Transverse colon (tissue), 4 donors: ENCODE data around the gene ZNF296. TPM values are rescaled to one million over a fixed set of nuclear protein-coding genes. Genes with fewer than 3 reads are reported as not detected.
A peak's percentile ranks its signal among the peaks of the same experiment; 100 is the strongest.

Source experiments
- DNase-seq: peaks from one replicate; pipeline ENCODE4 v3.0.0-alpha.2; 2019
- H3K27ac ChIP-seq, 4 donors: fragments of 200-600 bp; sonication (generic); 2 replicates each; pipeline ENCODE4 v1.5.1; 2016 to 2018; ENCODE audit warnings: inconsistent platforms in 4 of 4
- H3K27me3 ChIP-seq: fragments of 200-600 bp; sonication (generic); 2 replicates; pipeline ENCODE4 v1.5.1; 2017; ENCODE audit warnings: inconsistent platforms
- H3K36me3 ChIP-seq, 4 donors: fragments of 200-600 bp; sonication (generic); 2 replicates each; pipeline ENCODE4 v1.5.1; 2017 to 2019; ENCODE audit warnings: inconsistent platforms in 4 of 4
- H3K4me1 ChIP-seq, 4 donors: fragments of 200-600 bp; sonication (generic); 2 replicates each; pipeline ENCODE4 v1.5.1; 2017 to 2020; ENCODE audit warnings: inconsistent platforms in 4 of 4
- H3K4me3 ChIP-seq, 4 donors: fragments of 200-600 bp; sonication (generic); 1 replicate in 1 of 4; 2 replicates in 3 of 4; pipeline versions ENCODE4 v1.5.1 to v1.6.1; 2017 to 2019; ENCODE audit warnings: inconsistent platforms in 4 of 4
- H3K9me3 ChIP-seq, 2 donors: fragments of 200-600 bp; sonication (generic); 2 replicates each; pipeline ENCODE4 v1.5.1; 2017 to 2019; ENCODE audit warnings: inconsistent platforms in 2 of 2
- CTCF ChIP-seq, 5 experiments: fragments of 200-600 bp in 3 of 5; fragments of 450-650 bp in 2 of 5; sonication (generic) in 3 of 5; IDR thresholded peaks; 1 replicate in 2 of 5; 2 replicates in 3 of 5; pipeline ENCODE4 v1.5.1; 2016 to 2017; ENCODE audit warnings: antibody characterized with exemption in 5 of 5, inconsistent platforms in 3 of 5, mild to moderate bottlenecking in 2 of 5, moderate library complexity in 1 of 5
- EP300 ChIP-seq: sonication (generic); formaldehyde crosslinking; IDR thresholded peaks from one replicate; pipeline ENCODE4 v1.6.1; 2017; ENCODE audit warnings: antibody characterized with exemption, low read depth
- POLR2A ChIP-seq: fragments of 450-650 bp; IDR thresholded peaks from one replicate; pipeline ENCODE4 v1.6.1; 2016; ENCODE audit warnings: antibody characterized with exemption, mild to moderate bottlenecking, moderate library complexity
- POLR2AphosphoS5 ChIP-seq, 3 donors: sonication (generic); formaldehyde crosslinking; IDR thresholded peaks; one replicate each; pipeline ENCODE4 v1.6.1; 2016; ENCODE audit warnings: antibody characterized with exemption in 3 of 3
- WGBS, 2 donors: methylation state at CpG; one replicate each; pipeline ENCODE4 v1.1.5; 2018; ENCODE audit warnings: low coverage in 1 of 2; 5-methylcytosine and 5-hydroxymethylcytosine counted together
- in situ Hi-C, 4 donors: fragments of 200-750 bp; cut with MboI; loops; one replicate each; pipeline versions ENCODE4 v1.15.0 to v1.15.1; 2017; ENCODE audit warnings: low sequenced_read_pairs in 3 of 4, low pct_ligation_motif_present in 1 of 4, low pct_unique_long_range_greater_than_20kb in 1 of 4
- intact Hi-C: fragments of 100-400 bp; cut with DNase I; formaldehyde crosslinking; loops from one replicate; pipeline ENCODE4 v1.15.1; 2023; ENCODE audit warnings: low total_unique reads
- total RNA-seq, 4 donors: library from RNA; depleted of rRNA; stranded (reverse); fragments of >200 nt; gene quantifications; one replicate each; pipeline ENCODE4 v1.1.0, GENCODE V29; 2016

ZNF296 gene
- total RNA-seq, 4 donors from 2014 or later, result 0.75 to 5.8 (median 3.5) TPM

- no peaks in the 10 kb centered on the region for H3K9me3 ChIP-seq
- peak overlapping the region; percentile 89 to 93 (median 91) for H3K27ac ChIP-seq
- H3K27me3 ChIP-seq, result no peaks in the 10 kb centered on the region
- peaks cover 21 to 43% (median 35%) of the 10 kb centered on the region in 4 donors for H3K4me1 ChIP-seq
- peak overlapping the region in 3 of 4 donors; percentile 43 to 96 (median 96) for H3K4me3 ChIP-seq
- 39% methylated on average over 5 of the region's 5 CpGs; no CpG with 5 or more reads in 1 of the 2 donors for WGBS, 2 donors
- in situ Hi-C loops, result no loop called here
- TF ChIP-seq CTCF (IDR thresholded peaks at IDR 0.05) (no peak), POLR2AphosphoS5 (IDR thresholded peaks at IDR 0.05) (no peak), POLR2A (no peak), EP300 (no peak)
- H3K36me3 ChIP-seq, result peaks cover 0 to 8% (median 0%) of the 10 kb centered on the region in 4 donors
- intact Hi-C loops, result no loop called here
- DNase-seq, result no peak
Measured at GRCh38 chr19:45090606-45091005, 14.3 kb upstream of the ZNF296 start.

- TF ChIP-seq POLR2AphosphoS5 (IDR thresholded peaks at IDR 0.05), result no peak
- no peak for TF ChIP-seq CTCF (IDR thresholded peaks at IDR 0.05)
- no peak for TF ChIP-seq EP300
- no peak for TF ChIP-seq POLR2A
- Histone ChIP-seq H3K4me3 (no peak overlapping the region), H3K4me1 (peaks cover 19 to 38% (median 31%) of the 10 kb centered on the region in 4 donors), H3K36me3 (peaks cover 0 to 8% (median 0%) of the 10 kb centered on the region in 4 donors), H3K9me3 (no peaks in the 10 kb centered on the region), H3K27me3 (no peaks in the 10 kb centered on the region), H3K27ac (peak overlapping the region in 3 of 4 donors; percentile 89 to 93 (median 91))
- WGBS, 2 donors, result 94% methylated on average over 17 of the region's 17 CpGs; no CpG with 5 or more reads in 1 of the 2 donors
- in situ Hi-C loops (no loop called here), intact Hi-C loops (no loop called here)
- DNase-seq, result no peak
Measured at GRCh38 chr19:45090034-45090433, 13.8 kb upstream of the ZNF296 start.

GRCh38 chr19:45087531-45087930, 11.3 kb upstream of the ZNF296 start:
- 77 to 90% methylated on average over 2 to 11 of the region's 11 CpGs for WGBS, 2 donors
- TF ChIP-seq POLR2AphosphoS5 (IDR thresholded peaks at IDR 0.05) (no peak), EP300 (no peak), CTCF (IDR thresholded peaks at IDR 0.05) (no peak), POLR2A (no peak)
- no peak for DNase-seq
- Histone ChIP-seq H3K4me3 (no peak overlapping the region), H3K4me1 (peaks cover 4 to 22% (median 16%) of the 10 kb centered on the region in 4 donors), H3K27ac (no peak overlapping the region), H3K9me3 (no peaks in the 10 kb centered on the region), H3K36me3 (peaks cover 0 to 8% (median 0%) of the 10 kb centered on the region in 4 donors), H3K27me3 (no peaks in the 10 kb centered on the region)
- in situ Hi-C loops, result no loop called here
- intact Hi-C loops, result no loop called here

GRCh38 chr19:45086480-45086879, 10.2 kb upstream of the ZNF296 start:
- no peak overlapping the region for H3K4me3 ChIP-seq
- no peak for DNase-seq
- H3K4me1 ChIP-seq, result peaks cover 4 to 15% (median 11%) of the 10 kb centered on the region in 4 donors
- in situ Hi-C loops, result no loop called here
- TF ChIP-seq POLR2A (no peak), POLR2AphosphoS5 (IDR thresholded peaks at IDR 0.05) (no peak), EP300 (no peak), CTCF (IDR thresholded peaks at IDR 0.05) (no peak)
- H3K36me3 ChIP-seq, result peaks cover 0 to 11% (median 0%) of the 10 kb centered on the region in 4 donors
- no peaks in the 10 kb centered on the region for H3K27me3 ChIP-seq
- intact Hi-C loops, result no loop called here
- WGBS, 2 donors, result 90 to 96% methylated on average over 2 to 4 of the region's 4 CpGs
- H3K9me3 ChIP-seq, result no peaks in the 10 kb centered on the region
- H3K27ac ChIP-seq, result no peak overlapping the region
